Fibroblast of lung (primary cell): Measurements from ENCODE around the gene SEPTIN12.

Experiments used
- CTCF ChIP-seq, 2 donors: IDR thresholded peaks in 1 of 2; conservative IDR thresholded peaks in 1 of 2; 1 replicate in 1 of 2; 2 replicates in 1 of 2; pipeline ENCODE4 v1.5.1; 2011 to 2012; ENCODE audit warnings: low read length in 2 of 2, control low read depth in 1 of 2, inconsistent platforms in 1 of 2, low read depth in 1 of 2, mild to moderate bottlenecking in 1 of 2
- EZH2 ChIP-seq: IDR thresholded peaks from 2 replicates; pipeline ENCODE4 v1.5.1; 2012; ENCODE audit warnings: low read length, control low read depth, mild to moderate bottlenecking; ENCODE audit errors: missing control alignments

GRCh38 chr16:4820652-4821051 is 32.5 kb upstream of the SEPTIN12 start:
- no peak for TF ChIP-seq CTCF (conservative IDR thresholded peaks at IDR 0.05 in 1 of 2, IDR thresholded peaks at IDR 0.05 in 1 of 2; ENCODE audit: low read depth in 1 of 2, low read length in 2 of 2)
- TF ChIP-seq EZH2: no peak
